HepG2 (cell line): ENCODE results near the gene ALPK3. TPM values are rescaled to one million over a fixed set of nuclear protein-coding genes. Genes with fewer than 3 reads are reported as not detected.
A peak's percentile ranks its signal among the peaks of the same experiment; 100 is the strongest.

Experiments
- ATAC-seq: fragments of 200-7000 bp; cut with Tn5 transposase; 3 replicates; pipeline ENCODE4 v1.9.1; 2020; ENCODE audit warnings: mild to moderate bottlenecking, moderate library complexity
- BruUV-seq: library from RNA; stranded (reverse); fragments of 400-500 nt; replicated peaks from 2 replicates; lab custom pipeline; 2021; lab: Mats Ljungman, UMichigan
- CTCF ChIA-PET: fragments of 300-600 bp; formaldehyde crosslinking; extraction: SDS; loops from one replicate; lab custom pipeline; 2021; ENCODE audit warnings: low total read pairs, inconsistent platforms, low intra/inter-chr PET ratio; lab: Yijun Ruan, JAX
- POLR2A ChIA-PET: fragments of 350-600 bp; sonication (Branson Sonifier 250); formaldehyde crosslinking; loops from one replicate; lab custom pipeline; 2020; ENCODE audit warnings: antibody characterized with exemption, inconsistent platforms; lab: Yijun Ruan, JAX
- DNase-seq: peaks from one replicate; pipeline ENCODE4 v3.0.0-alpha.2; 2015; ENCODE audit warnings: low spot score
- FAIRE-seq: peaks from 3 replicates; lab custom pipeline; 2011; peaks lifted over from hg19 to GRCh38; lab: Jason Lieb, UNC
- H2AFZ ChIP-seq: one replicate; pipeline ENCODE4 v1.6.1; 2011; ENCODE audit warnings: low read length, inconsistent platforms
- H3K27ac ChIP-seq: fragments of 300-600 bp; 3 replicates; pipeline ENCODE4 v1.8.0; 2011; ENCODE audit warnings: mixed run types, mild to moderate bottlenecking, mixed read lengths, low read length, inconsistent platforms; ENCODE audit not compliant: insufficient read depth; ENCODE audit errors: extremely low read length
- H3K27me3 ChIP-seq, 2 experiments: fragments of 200-600 bp in 1 of 2; 2 replicates in 1 of 2; 3 replicates in 1 of 2; pipeline versions ENCODE4 v1.6.0 to v1.8.0; 2011; ENCODE audit warnings: low read length in 2 of 2, mild to moderate bottlenecking in 2 of 2, moderate library complexity in 2 of 2, inconsistent platforms in 1 of 2; ENCODE audit not compliant: insufficient read depth in 2 of 2, control insufficient read depth in 1 of 2
- H3K36me3 ChIP-seq, 2 experiments: fragments of 200-600 bp in 1 of 2; replicated peaks in 1 of 2; 2 replicates in 1 of 2; 3 replicates in 1 of 2; pipeline versions ENCODE4 v1.5.1 to v1.8.0; 2011; ENCODE audit warnings: low read length in 2 of 2, inconsistent platforms in 1 of 2; ENCODE audit not compliant: insufficient read depth in 2 of 2, control insufficient read depth in 1 of 2
- H3K4me1 ChIP-seq: 2 replicates; pipeline ENCODE4 v1.5.1; 2012; ENCODE audit warnings: low read length, inconsistent platforms; ENCODE audit not compliant: insufficient read depth
- H3K4me2 ChIP-seq: 2 replicates; pipeline ENCODE4 v1.6.0; 2011; ENCODE audit warnings: low read depth, low read length, inconsistent platforms
- H3K4me3 ChIP-seq, 3 experiments: fragments of 200-600 bp in 1 of 3; sonication (generic), shearing (Covaris generic) in 1 of 3; replicated peaks in 1 of 3; 2 replicates each; pipeline ENCODE4 v1.5.1; 2011 to 2016; ENCODE audit warnings: low read length in 3 of 3, inconsistent platforms in 2 of 3, low read depth in 2 of 3, mild to moderate bottlenecking in 2 of 3, control low read depth in 1 of 3, mixed read lengths in 1 of 3; ENCODE audit not compliant: insufficient read depth in 1 of 3
- H3K79me2 ChIP-seq: one replicate; pipeline ENCODE4 v1.6.1; 2011; ENCODE audit warnings: low read length, inconsistent platforms; ENCODE audit not compliant: insufficient read depth
- H3K9ac ChIP-seq: 2 replicates; pipeline ENCODE4 v1.6.0; 2011; ENCODE audit warnings: mild to moderate bottlenecking, low read depth, low read length, inconsistent platforms; ENCODE audit not compliant: insufficient read depth
- H3K9me3 ChIP-seq: 2 replicates; pipeline ENCODE4 v1.5.1; 2012; ENCODE audit warnings: mild to moderate bottlenecking, low read length
- H4K20me1 ChIP-seq: 2 replicates; pipeline ENCODE4 v1.6.0; 2011; ENCODE audit warnings: inconsistent platforms, mild to moderate bottlenecking, low read length, moderate library complexity; ENCODE audit not compliant: insufficient read depth
- SPEN ChIP-seq: sonication (generic); formaldehyde crosslinking; IDR thresholded peaks from 2 replicates; pipeline ENCODE4 v1.5.1; 2020; ENCODE audit warnings: low read depth, mild to moderate bottlenecking, missing genetic modification reagents
- WGBS: methylation state at CpG from one replicate; pipeline ENCODE4 v1.1.6; 2017; ENCODE audit warnings: low lambda C conversion rate; 5-methylcytosine and 5-hydroxymethylcytosine counted together
- in situ Hi-C: cut with HindIII; loops from 2 replicates; pipeline ENCODE4 v1.10.0; 2017; ENCODE audit warnings: low pct_unique_long_range_greater_than_20kb; ENCODE audit not compliant: extremely low pct_ligation_motif_present
- intact Hi-C: fragments of 100-400 bp; cut with micrococcal nuclease; formaldehyde crosslinking; loops from one replicate; pipeline ENCODE4 v1.10.0; 2022; ENCODE audit not compliant: unreplicated experiment
- polyA plus RNA-seq, 8 experiments: library from polyadenylated mRNA; depleted of rRNA in 3 of 8; stranded (reverse) in 7 of 8; unstranded in 1 of 8; fragments of >200 nt; fragmentation: Illumina TruSeq in 4 of 8; extraction: Trizol in 4 of 8; gene quantifications; 2 replicates each; pipeline versions ENCODE4 v1.2.1 to v1.2.3, GENCODE V29; 2011 to 2016; ENCODE audit warnings: low read depth in 4 of 8, missing spikeins in 1 of 8, mixed read lengths in 1 of 8; ENCODE audit not compliant: insufficient read depth in 1 of 8
- total RNA-seq, 5 experiments: library from RNA; depleted of rRNA; stranded (reverse); fragments of >200 nt; fragmentation: Illumina TruSeq; extraction: Trizol; gene quantifications; 2 replicates each; pipeline ENCODE4 v1.2.3, GENCODE V29; 2016; ENCODE audit warnings: low read depth in 1 of 5
- TF ChIP-seq, protein P1 (sequence below): sonication (generic); formaldehyde crosslinking; IDR thresholded peaks from 2 replicates; pipeline ENCODE4 v1.5.1; 2020; ENCODE audit warnings: mild to moderate bottlenecking, missing genetic modification reagents, moderate library complexity

The ALPK3 gene
- total and polyA plus RNA-seq, 2 of the 13 experiments (the other 11 are each of a cell fraction or from before 2014, with no cell fraction given), result 0.04 to 0.42 TPM

DNA sequence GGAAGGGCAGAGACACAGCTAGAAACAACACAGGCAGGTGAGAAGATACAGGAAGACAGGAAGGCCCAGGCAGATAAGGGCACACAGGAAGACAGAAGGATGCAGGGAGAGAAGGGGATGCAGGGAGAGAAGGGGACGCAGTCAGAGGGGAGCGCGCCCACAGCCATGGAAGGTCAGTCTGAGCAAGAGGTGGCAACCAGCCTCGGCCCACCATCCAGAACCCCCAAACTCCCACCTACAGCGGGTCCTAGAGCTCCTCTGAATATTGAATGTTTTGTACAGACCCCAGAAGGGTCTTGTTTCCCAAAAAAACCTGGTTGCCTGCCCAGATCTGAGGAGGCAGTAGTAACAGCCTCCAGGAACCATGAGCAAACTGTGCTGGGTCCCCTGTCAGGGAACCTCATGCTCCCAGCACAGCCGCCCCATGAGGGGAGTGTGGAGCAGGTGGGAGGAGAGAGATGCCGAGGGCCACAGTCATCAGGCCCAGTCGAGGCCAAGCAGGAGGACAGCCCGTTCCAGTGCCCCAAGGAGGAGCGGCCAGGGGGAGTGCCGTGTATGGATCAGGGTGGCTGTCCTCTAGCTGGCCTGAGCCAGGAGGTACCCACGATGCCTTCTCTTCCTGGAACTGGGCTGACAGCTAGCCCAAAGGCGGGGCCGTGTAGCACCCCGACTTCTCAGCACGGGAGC lies 39.7 kb downstream of the ALPK3 start:
- H4K20me1 ChIP-seq, result no peaks in the 10 kb centered on the region
- peaks cover 19% of the 10 kb centered on the region for H3K4me1 ChIP-seq
- H3K9me3 ChIP-seq, result no peaks in the 10 kb centered on the region
- no peak overlapping the region for H3K4me2 ChIP-seq
- FAIRE-seq (no peak), DNase-seq (no peak), ATAC-seq (peak; percentile 27)
- TF ChIP-seq, protein P1, sequence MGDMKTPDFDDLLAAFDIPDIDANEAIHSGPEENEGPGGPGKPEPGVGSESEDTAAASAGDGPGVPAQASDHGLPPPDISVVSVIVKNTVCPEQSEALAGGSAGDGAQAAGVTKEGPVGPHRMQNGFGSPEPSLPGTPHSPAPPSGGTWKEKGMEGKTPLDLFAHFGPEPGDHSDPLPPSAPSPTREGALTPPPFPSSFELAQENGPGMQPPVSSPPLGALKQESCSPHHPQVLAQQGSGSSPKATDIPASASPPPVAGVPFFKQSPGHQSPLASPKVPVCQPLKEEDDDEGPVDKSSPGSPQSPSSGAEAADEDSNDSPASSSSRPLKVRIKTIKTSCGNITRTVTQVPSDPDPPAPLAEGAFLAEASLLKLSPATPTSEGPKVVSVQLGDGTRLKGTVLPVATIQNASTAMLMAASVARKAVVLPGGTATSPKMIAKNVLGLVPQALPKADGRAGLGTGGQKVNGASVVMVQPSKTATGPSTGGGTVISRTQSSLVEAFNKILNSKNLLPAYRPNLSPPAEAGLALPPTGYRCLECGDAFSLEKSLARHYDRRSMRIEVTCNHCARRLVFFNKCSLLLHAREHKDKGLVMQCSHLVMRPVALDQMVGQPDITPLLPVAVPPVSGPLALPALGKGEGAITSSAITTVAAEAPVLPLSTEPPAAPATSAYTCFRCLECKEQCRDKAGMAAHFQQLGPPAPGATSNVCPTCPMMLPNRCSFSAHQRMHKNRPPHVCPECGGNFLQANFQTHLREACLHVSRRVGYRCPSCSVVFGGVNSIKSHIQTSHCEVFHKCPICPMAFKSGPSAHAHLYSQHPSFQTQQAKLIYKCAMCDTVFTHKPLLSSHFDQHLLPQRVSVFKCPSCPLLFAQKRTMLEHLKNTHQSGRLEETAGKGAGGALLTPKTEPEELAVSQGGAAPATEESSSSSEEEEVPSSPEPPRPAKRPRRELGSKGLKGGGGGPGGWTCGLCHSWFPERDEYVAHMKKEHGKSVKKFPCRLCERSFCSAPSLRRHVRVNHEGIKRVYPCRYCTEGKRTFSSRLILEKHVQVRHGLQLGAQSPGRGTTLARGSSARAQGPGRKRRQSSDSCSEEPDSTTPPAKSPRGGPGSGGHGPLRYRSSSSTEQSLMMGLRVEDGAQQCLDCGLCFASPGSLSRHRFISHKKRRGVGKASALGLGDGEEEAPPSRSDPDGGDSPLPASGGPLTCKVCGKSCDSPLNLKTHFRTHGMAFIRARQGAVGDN, result peak; percentile 16; the same call in 1 of the 2 replicates
- TF ChIP-seq SPEN (CRISPR knock-in tag), result no peak
- H3K9ac ChIP-seq, result no peak overlapping the region
- H3K36me3 ChIP-seq, result no peaks in the 10 kb centered on the region
- H3K4me3 ChIP-seq, result no peak overlapping the region
- no peak overlapping the region for H3K27ac ChIP-seq
- WGBS, result 41% methylated on average over 11 of the region's 16 CpGs
- ChIA-PET POLR2A (no interaction called here), CTCF (no interaction called here)
- H3K79me2 ChIP-seq, result no peaks in the 10 kb centered on the region
- H2AFZ ChIP-seq, result no peak overlapping the region
- intact Hi-C loops (no loop called here), in situ Hi-C loops (no loop called here)
- H3K27me3 ChIP-seq, result peaks cover 10 to 45% of the 10 kb centered on the region in 2 experiments; a peak in 4 of 5 replicates
- no TSS peak for BruUV-seq
